ENCODE measurements around the gene SLCO3A1. TPM values are rescaled to one million over a fixed set of nuclear protein-coding genes. Genes with fewer than 3 reads are reported as not detected.

SLCO3A1 gene
- total and polyA plus RNA-seq, 2 of the 8 experiments (the other 6 are each of a cell fraction or from before 2014, with no cell fraction given) = 15.1 to 20.4 TPM

DNA sequence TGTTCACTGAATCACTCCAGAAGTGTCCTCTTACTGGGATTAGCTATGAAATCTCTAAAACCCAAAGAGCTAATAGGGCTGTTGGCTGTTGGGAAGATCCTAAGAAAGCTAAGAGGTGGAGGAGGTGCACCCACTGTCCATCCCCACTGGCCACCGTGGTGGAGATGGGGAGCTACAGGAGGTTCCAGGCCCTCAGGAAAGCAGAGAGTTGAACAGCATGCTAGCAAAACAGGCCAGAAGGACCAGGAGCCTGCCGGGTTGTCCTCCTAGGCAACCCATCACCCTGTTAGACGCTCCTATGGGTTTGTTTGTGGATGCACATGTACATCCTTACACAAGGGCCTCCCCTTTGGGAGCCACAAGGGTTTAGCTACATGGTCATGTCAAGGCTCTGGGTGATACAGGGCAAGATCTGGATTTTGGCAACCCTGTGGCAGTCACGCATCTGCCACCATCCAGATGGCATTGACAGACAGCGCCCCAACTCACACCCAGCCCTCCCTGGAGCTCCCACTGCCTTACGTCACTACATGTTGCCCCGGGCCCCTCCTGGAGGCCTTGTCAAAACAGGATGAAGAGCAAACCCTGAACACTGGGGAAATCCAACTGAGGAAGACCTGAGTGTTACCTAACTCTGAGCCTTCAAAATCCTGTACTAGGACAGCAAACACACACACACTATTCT lies 208.1 kb downstream of the SLCO3A1 start (continued):
- TF ChIP-seq NANOG (IDR thresholded peaks at IDR 0.05; ENCODE audit: insufficient read depth, low read depth, low read length, poor library complexity, severe bottlenecking) (no peak), SP2 (IDR thresholded peaks at IDR 0.05; ENCODE audit: low read length) (no peak), SUZ12 (IDR thresholded peaks at IDR 0.05; ENCODE audit: low read length) (no peak), GTF2F1 (IDR thresholded peaks at IDR 0.05; ENCODE audit: borderline replicate concordance, low read depth, low read length) (no peak), PHF8 (conservative IDR thresholded peaks at IDR 0.05; ENCODE audit: low read depth, low read length) (no peak)
